Parathyroid adenoma (tissue), 2 donors: ENCODE measurements around the gene SPATA25.

ENCODE experiments used
- H2AFZ ChIP-seq: fragments of 300-600 bp; sonication (generic); one replicate; pipeline ENCODE4 v1.7.0; 2017; ENCODE audit warnings: antibody characterized with exemption, mild to moderate bottlenecking
- H3K27ac ChIP-seq: fragments of 300-600 bp; sonication (generic); one replicate; pipeline ENCODE4 v1.7.0; 2017
- H3K27me3 ChIP-seq: fragments of 300-600 bp; sonication (generic); one replicate; pipeline ENCODE4 v1.7.0; 2017; ENCODE audit warnings: low read length; ENCODE audit not compliant: control insufficient read depth, insufficient read depth
- H3K36me3 ChIP-seq: fragments of 300-600 bp; sonication (generic); one replicate; pipeline ENCODE4 v1.7.0; 2017; ENCODE audit warnings: low read length; ENCODE audit not compliant: control insufficient read depth, insufficient read depth
- H3K4me1 ChIP-seq: fragments of 300-600 bp; sonication (generic); one replicate; pipeline ENCODE4 v1.7.0; 2017; ENCODE audit warnings: control low read depth
- H3K4me2 ChIP-seq: fragments of 300-600 bp; sonication (generic); one replicate; pipeline ENCODE4 v1.7.0; 2017; ENCODE audit warnings: low read length
- H3K4me3 ChIP-seq: fragments of 300-600 bp; sonication (generic); one replicate; pipeline ENCODE4 v1.7.0; 2017; ENCODE audit warnings: low read depth, low read length
- H3K79me2 ChIP-seq: fragments of 300-600 bp; sonication (generic); one replicate; pipeline ENCODE4 v1.7.0; 2017; ENCODE audit warnings: control low read depth
- H3K9ac ChIP-seq: fragments of 300-600 bp; sonication (generic); one replicate; pipeline ENCODE4 v1.7.0; 2017; ENCODE audit warnings: mild to moderate bottlenecking
- H3K9me3 ChIP-seq: fragments of 300-600 bp; sonication (generic); one replicate; pipeline ENCODE4 v1.7.0; 2017; ENCODE audit warnings: low read length; ENCODE audit not compliant: control insufficient read depth
- CTCF ChIP-seq: fragments of 300-600 bp; sonication (generic); IDR thresholded peaks from one replicate; pipeline ENCODE4 v1.7.0; 2017; ENCODE audit warnings: antibody characterized with exemption, mild to moderate bottlenecking
- donor health status: primary hyperparathyroidism.

Gene SPATA25

DNA sequence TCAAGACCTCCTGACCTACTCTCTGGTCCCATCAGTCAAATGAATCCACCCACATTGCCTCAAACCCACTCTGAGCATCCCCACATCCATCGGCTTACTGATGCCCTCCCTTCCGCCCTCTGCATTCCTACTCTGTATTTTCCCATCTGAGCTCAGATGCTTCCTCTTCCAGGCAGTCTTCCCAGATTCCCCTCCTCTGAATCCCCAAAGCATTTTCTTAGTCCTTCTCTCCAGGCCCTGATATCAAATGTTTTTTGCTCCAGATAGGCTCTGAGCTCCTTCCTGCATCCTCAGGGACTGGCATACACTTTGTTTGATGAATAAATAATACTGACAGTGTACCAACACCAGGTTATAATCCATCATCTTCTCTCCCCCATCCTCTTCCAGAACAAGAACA lies 20.7 kb upstream of the SPATA25 start:
- Histone ChIP-seq H2AFZ (no peak overlapping the region), H3K79me2 (no peaks in the 10 kb centered on the region), H3K27ac (no peak overlapping the region), H3K9ac (no peak overlapping the region), H3K9me3 (no peaks in the 10 kb centered on the region), H3K4me2 (no peak overlapping the region), H3K4me1 (peaks cover 8% of the 10 kb centered on the region), H3K36me3 (no peaks in the 10 kb centered on the region), H3K27me3 (no peaks in the 10 kb centered on the region), H3K4me3 (no peak overlapping the region)
- TF ChIP-seq CTCF, result no peak

- peaks cover 8% of the 10 kb centered on the region for H3K4me1 ChIP-seq
- no peak for TF ChIP-seq CTCF
- no peak overlapping the region for H3K4me3 ChIP-seq
- no peaks in the 10 kb centered on the region for H3K36me3 ChIP-seq
- no peak overlapping the region for H2AFZ ChIP-seq
- H3K9ac ChIP-seq, result no peak overlapping the region
- H3K9me3 ChIP-seq, result no peaks in the 10 kb centered on the region
- no peak overlapping the region for H3K27ac ChIP-seq
- no peak overlapping the region for H3K4me2 ChIP-seq
- no peaks in the 10 kb centered on the region for H3K79me2 ChIP-seq
- no peaks in the 10 kb centered on the region for H3K27me3 ChIP-seq
These were observed 20.0 kb upstream of the SPATA25 start for GRCh38 chr20:45907219-45907948.

GRCh38 chr20:45905505-45906079 lies 18.2 kb upstream of the SPATA25 start:
- Histone ChIP-seq H3K9me3 (no peaks in the 10 kb centered on the region), H2AFZ (no peak overlapping the region), H3K79me2 (no peaks in the 10 kb centered on the region), H3K27ac (no peak overlapping the region), H3K4me1 (no peaks in the 10 kb centered on the region), H3K4me2 (no peak overlapping the region), H3K9ac (no peak overlapping the region), H3K27me3 (no peaks in the 10 kb centered on the region), H3K36me3 (no peaks in the 10 kb centered on the region), H3K4me3 (no peak overlapping the region)
- TF ChIP-seq CTCF, result no peak

- Histone ChIP-seq H3K4me3 (no peak overlapping the region), H3K79me2 (no peaks in the 10 kb centered on the region), H3K27ac (no peak overlapping the region), H3K27me3 (no peaks in the 10 kb centered on the region), H3K9me3 (no peaks in the 10 kb centered on the region), H3K4me1 (no peaks in the 10 kb centered on the region), H2AFZ (no peak overlapping the region), H3K9ac (no peak overlapping the region), H3K4me2 (no peak overlapping the region), H3K36me3 (no peaks in the 10 kb centered on the region)
- TF ChIP-seq CTCF, result no peak
These were observed 17.4 kb upstream of the SPATA25 start for GRCh38 chr20:45904583-45905504.
